Uterus (tissue), 4 donors: Measurements from ENCODE around the gene ASB15. TPM values are rescaled to one million over a fixed set of nuclear protein-coding genes. Genes with fewer than 3 reads are reported as not detected.

Experiments used
- DNase-seq, 2 donors: peaks; one replicate each; pipeline ENCODE4 v3.0.0-alpha.2; 2019 to 2020
- H3K27ac ChIP-seq, 2 donors: fragments of 200-600 bp; sonication (generic); 1 replicate in 1 of 2; 2 replicates in 1 of 2; pipeline ENCODE4 v1.5.1; 2016 to 2018
- H3K27me3 ChIP-seq, 2 donors: fragments of 200-600 bp; sonication (generic); one replicate each; pipeline ENCODE4 v1.5.1; 2018 to 2019; ENCODE audit warnings: control low read depth in 1 of 2
- H3K36me3 ChIP-seq, 2 donors: fragments of 200-600 bp; sonication (generic); one replicate each; pipeline ENCODE4 v1.5.1; 2019; ENCODE audit warnings: control low read depth in 1 of 2
- H3K4me1 ChIP-seq, 2 donors: fragments of 200-600 bp; sonication (generic); one replicate each; pipeline ENCODE4 v1.5.1; 2018 to 2019; ENCODE audit warnings: control low read depth in 1 of 2
- H3K4me3 ChIP-seq, 2 donors: fragments of 200-600 bp; sonication (generic); 1 replicate in 1 of 2; 2 replicates in 1 of 2; pipeline ENCODE4 v1.5.1; 2018 to 2019; ENCODE audit warnings: mild to moderate bottlenecking in 1 of 2
- H3K9me3 ChIP-seq, 2 donors: fragments of 200-600 bp; sonication (generic); one replicate each; pipeline ENCODE4 v1.5.1; 2019; ENCODE audit warnings: control low read depth in 1 of 2
- POLR2A ChIP-seq, 2 donors: fragments of 450-650 bp; IDR thresholded peaks; one replicate each; pipeline ENCODE4 v1.6.1; 2016; ENCODE audit warnings: antibody characterized with exemption in 2 of 2, mild to moderate bottlenecking in 1 of 2, moderate library complexity in 1 of 2
- intact Hi-C: fragments of 100-400 bp; cut with DNase I; formaldehyde crosslinking; loops from one replicate; pipeline ENCODE4 v1.15.1; 2023; ENCODE audit warnings: low total_unique reads
- total RNA-seq, 4 donors: library from RNA; depleted of rRNA in 3 of 4; stranded (reverse); fragments of >200 nt in 3 of 4; gene quantifications; one replicate each; pipeline versions ENCODE4 v1.1.0 to v1.2.4, GENCODE V29; 2014 to 2023
- TF ChIP-seq, protein P1 (sequence below), 4 experiments: fragments of 200-600 bp in 2 of 4; fragments of 450-650 bp in 2 of 4; sonication (generic) in 2 of 4; IDR thresholded peaks; one replicate each; pipeline ENCODE4 v1.5.1; 2016 to 2019; ENCODE audit warnings: antibody characterized with exemption in 4 of 4, mild to moderate bottlenecking in 2 of 4, moderate library complexity in 1 of 4
- donor health status: DM: yes; HTN: yes; CAD: no.

ASB15 gene
- total RNA-seq, 4 donors from 2014 or later: not detected

DNA sequence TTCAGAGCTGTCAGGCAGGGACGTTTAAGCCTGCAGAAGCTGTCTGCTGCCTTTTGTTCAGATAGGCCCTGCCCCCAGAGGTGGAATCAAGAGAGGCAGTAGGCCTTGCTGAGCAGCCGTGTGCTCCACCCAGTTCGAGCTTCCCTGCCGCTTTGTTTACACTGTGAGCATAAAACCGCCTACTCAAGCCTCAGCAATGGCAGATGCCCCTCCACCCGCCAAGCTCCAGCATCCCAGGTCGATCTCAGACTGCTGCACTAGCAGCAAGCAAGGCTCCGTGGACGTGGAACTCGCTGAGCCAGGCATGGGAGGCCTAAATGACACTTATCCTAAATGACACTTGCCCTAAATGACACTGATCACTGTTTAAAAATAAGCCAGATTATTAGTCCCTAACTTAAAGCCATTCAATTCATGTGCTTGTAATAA lies 6.8 kb upstream of the ASB15 start:
- Histone ChIP-seq H3K9me3 (no peaks in the 10 kb centered on the region), H3K27ac (no peak overlapping the region), H3K36me3 (no peaks in the 10 kb centered on the region), H3K4me3 (no peak overlapping the region), H3K4me1 (no peaks in the 10 kb centered on the region), H3K27me3 (no peaks in the 10 kb centered on the region)
- intact Hi-C loops: no loop called here
- no peak for TF ChIP-seq POLR2A (IDR thresholded peaks at IDR 0.05)
- TF ChIP-seq, protein P1, sequence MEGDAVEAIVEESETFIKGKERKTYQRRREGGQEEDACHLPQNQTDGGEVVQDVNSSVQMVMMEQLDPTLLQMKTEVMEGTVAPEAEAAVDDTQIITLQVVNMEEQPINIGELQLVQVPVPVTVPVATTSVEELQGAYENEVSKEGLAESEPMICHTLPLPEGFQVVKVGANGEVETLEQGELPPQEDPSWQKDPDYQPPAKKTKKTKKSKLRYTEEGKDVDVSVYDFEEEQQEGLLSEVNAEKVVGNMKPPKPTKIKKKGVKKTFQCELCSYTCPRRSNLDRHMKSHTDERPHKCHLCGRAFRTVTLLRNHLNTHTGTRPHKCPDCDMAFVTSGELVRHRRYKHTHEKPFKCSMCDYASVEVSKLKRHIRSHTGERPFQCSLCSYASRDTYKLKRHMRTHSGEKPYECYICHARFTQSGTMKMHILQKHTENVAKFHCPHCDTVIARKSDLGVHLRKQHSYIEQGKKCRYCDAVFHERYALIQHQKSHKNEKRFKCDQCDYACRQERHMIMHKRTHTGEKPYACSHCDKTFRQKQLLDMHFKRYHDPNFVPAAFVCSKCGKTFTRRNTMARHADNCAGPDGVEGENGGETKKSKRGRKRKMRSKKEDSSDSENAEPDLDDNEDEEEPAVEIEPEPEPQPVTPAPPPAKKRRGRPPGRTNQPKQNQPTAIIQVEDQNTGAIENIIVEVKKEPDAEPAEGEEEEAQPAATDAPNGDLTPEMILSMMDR (IDR thresholded peaks at IDR 0.05): no peak
- DNase-seq: no peak

DNA sequence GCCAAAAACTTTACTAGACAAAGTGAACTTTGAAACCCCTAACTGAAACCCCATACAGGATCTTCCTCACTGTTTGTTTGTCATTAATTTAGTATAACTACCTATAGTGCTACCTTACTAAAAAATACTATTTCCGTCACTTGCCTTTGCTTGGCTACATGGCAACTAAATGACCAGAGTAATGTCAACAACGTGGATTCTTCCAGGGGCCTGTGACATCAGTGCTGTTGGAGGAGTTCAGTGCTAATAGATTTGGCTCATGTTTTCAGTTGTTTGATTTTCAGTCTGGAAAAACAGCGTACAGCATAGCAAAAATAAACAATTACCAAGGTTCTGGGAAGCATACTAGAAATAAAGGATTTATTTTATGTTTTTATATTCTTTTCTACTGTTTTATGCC lies 3.0 kb upstream of the ASB15 start:
- Histone ChIP-seq H3K27me3 (no peaks in the 10 kb centered on the region), H3K36me3 (no peaks in the 10 kb centered on the region), H3K9me3 (no peaks in the 10 kb centered on the region), H3K27ac (no peak overlapping the region), H3K4me3 (no peak overlapping the region), H3K4me1 (no peaks in the 10 kb centered on the region)
- no peak for TF ChIP-seq POLR2A (IDR thresholded peaks at IDR 0.05)
- TF ChIP-seq, protein P1 (IDR thresholded peaks at IDR 0.05): no peak
- intact Hi-C loops: no loop called here
- DNase-seq: no peak

DNA sequence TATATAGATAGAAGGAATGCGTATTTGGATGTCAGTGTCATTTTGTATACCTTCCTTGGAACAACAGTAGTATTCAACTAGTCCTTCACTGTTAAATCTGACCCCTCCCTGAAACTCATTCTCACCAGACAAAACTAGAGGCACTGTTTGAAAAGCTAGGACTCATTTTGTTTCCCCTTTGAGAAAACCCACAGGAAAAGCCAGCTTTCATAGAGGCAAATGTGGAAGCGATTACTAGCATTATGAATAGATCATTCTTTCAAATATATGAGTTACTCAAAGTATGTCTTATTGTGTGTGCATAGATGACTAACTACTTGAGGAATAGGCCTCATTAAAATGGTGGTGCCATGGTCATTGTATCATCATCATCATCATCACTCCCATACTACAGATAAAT lies 1.9 kb upstream of the ASB15 start:
- H3K4me3 ChIP-seq: no peak overlapping the region
- no peak overlapping the region for H3K27ac ChIP-seq
- no peaks in the 10 kb centered on the region for H3K4me1 ChIP-seq
- intact Hi-C loops: no loop called here
- no peaks in the 10 kb centered on the region for H3K9me3 ChIP-seq
- no peak for TF ChIP-seq POLR2A (IDR thresholded peaks at IDR 0.05)
- TF ChIP-seq, protein P1 (IDR thresholded peaks at IDR 0.05): no peak
- no peaks in the 10 kb centered on the region for H3K36me3 ChIP-seq
- H3K27me3 ChIP-seq: no peaks in the 10 kb centered on the region
- no peak for DNase-seq

DNA sequence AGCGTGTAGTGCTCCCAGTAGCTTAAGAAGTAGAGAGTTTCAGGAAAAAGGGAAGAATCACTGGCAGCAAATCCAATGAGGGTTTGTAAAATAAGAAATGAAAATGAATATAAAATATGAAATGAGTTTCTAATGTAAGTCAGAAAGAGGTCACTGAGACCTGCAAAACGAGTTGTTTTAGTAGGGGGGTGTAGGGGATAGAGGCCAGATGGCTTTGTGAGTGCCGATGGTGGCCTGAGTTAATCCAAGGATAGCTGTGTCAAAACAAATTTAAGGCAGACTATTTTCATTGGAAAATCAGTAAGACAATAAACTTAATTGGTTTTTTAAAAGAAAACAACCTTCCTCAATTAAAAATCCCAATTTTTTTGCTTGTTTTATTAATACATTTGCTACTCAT lies 745 bp upstream of the ASB15 start:
- TF ChIP-seq POLR2A (IDR thresholded peaks at IDR 0.05): no peak
- TF ChIP-seq, protein P1 (IDR thresholded peaks at IDR 0.05): no peak
- intact Hi-C loops: no loop called here

DNA sequence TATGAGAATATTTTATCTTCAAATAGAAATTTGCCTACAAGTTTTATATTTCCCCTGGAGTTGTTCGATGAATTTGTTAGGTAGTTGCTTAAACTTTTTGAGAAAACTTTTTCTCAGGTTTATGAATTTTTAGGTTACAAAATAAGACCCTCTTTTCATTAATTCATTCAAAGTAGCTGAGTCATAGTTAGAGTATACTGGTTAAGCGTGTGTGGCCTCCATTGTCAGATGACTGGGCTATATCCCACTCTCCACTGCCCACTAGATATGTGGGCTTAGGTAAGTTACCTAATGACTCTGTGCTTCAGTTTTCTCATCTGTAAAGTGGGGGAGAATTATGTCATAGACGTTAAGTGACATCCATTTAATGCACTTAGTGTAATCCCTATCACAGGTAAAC lies 1.0 kb downstream of the ASB15 start:
- no peak for TF ChIP-seq POLR2A (IDR thresholded peaks at IDR 0.05)
- no peaks in the 10 kb centered on the region for H3K36me3 ChIP-seq
- no peaks in the 10 kb centered on the region for H3K4me1 ChIP-seq
- no peaks in the 10 kb centered on the region for H3K9me3 ChIP-seq
- no peak overlapping the region for H3K4me3 ChIP-seq
- no peaks in the 10 kb centered on the region for H3K27me3 ChIP-seq
- H3K27ac ChIP-seq: no peak overlapping the region
- DNase-seq: no peak
- intact Hi-C loops: no loop called here

More for the DNA sequence above, 745 bp upstream of the ASB15 start:
- Histone ChIP-seq H3K4me1 (no peaks in the 10 kb centered on the region), H3K4me3 (no peak overlapping the region), H3K9me3 (no peaks in the 10 kb centered on the region), H3K36me3 (no peaks in the 10 kb centered on the region), H3K27ac (no peak overlapping the region), H3K27me3 (no peaks in the 10 kb centered on the region)
- DNase-seq: no peak

DNA sequence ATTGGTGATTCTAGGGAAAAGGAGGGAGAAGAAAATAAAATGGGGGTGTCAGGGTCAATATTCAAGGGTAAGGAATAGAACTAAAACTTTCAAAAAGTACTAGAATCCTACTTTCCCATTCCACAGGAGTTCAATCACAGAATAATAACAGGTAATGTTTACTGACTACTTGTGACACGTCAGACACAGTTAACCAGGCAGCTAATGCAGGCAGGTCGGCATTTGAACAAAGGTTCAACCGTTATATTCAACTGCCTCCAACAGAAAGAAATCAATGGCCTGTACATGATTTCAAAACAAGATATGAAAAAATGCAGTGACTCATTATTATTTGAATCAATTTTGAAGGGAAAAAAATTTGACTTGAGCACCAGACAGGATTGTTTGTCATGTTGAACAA lies 3.1 kb downstream of the ASB15 start:
- no peaks in the 10 kb centered on the region for H3K27me3 ChIP-seq
- no peak overlapping the region for H3K4me3 ChIP-seq
- H3K9me3 ChIP-seq: no peaks in the 10 kb centered on the region
- no peaks in the 10 kb centered on the region for H3K36me3 ChIP-seq
- intact Hi-C loops: no loop called here
- no peak for DNase-seq
- no peaks in the 10 kb centered on the region for H3K4me1 ChIP-seq
- TF ChIP-seq, protein P1 (IDR thresholded peaks at IDR 0.05): no peak
- no peak for TF ChIP-seq POLR2A (IDR thresholded peaks at IDR 0.05)
- H3K27ac ChIP-seq: no peak overlapping the region
